GM11168 (cell line): ENCODE measurements around the gene CST2.
"Not testable (repeated sequence)": the region's sequence is repeated elsewhere in the genome, so short reads cannot be mapped to it uniquely, and the experiment has no call there.

Experiments
- in situ Hi-C: fragments of 300-500 bp; cut with MboI; formaldehyde crosslinking; loops from one replicate; pipeline ENCODE4 v1.12.0; 2022; ENCODE audit warnings: low sequenced_read_pairs; ENCODE audit not compliant: unreplicated experiment

CST2 gene

GRCh38 chr20:23826541-23827021 is at the start of gene CST2:
CST2 (minus strand) TSS chr20:23826729; CDS start chr20:23826660, 69 bp downstream.
- in situ Hi-C loops = no loop called here

- in situ Hi-C loops = no loop called here
Observed at GRCh38 chr20:23875606-23876237, 49.2 kb upstream of the CST2 start.

- in situ Hi-C loops = no loop called here
Observed at GRCh38 chr20:23874747-23875146, 48.2 kb upstream of the CST2 start.

GRCh38 chr20:23873370-23874015 is 47.0 kb upstream of the CST2 start:
- in situ Hi-C loops = no loop called here

- in situ Hi-C loops = no loop called here
Observed at GRCh38 chr20:23872065-23872464, 45.5 kb upstream of the CST2 start.

GRCh38 chr20:23870461-23870860 is 43.9 kb upstream of the CST2 start:
- in situ Hi-C loops = no loop called here

GRCh38 chr20:23869520-23869919 is 43.0 kb upstream of the CST2 start:
- in situ Hi-C loops = no loop called here

GRCh38 chr20:23868321-23868720 is 41.8 kb upstream of the CST2 start:
- in situ Hi-C loops = no loop called here

GRCh38 chr20:23867152-23867776 is 40.7 kb upstream of the CST2 start:
- in situ Hi-C loops = no loop called here

GRCh38 chr20:23860771-23861170 is 34.2 kb upstream of the CST2 start:
- in situ Hi-C loops = not testable (repeated sequence)

- in situ Hi-C loops = no loop called here
Observed at GRCh38 chr20:23857962-23858595, 31.6 kb upstream of the CST2 start.

GRCh38 chr20:23856736-23857135 is 30.2 kb upstream of the CST2 start:
- in situ Hi-C loops = no loop called here

GRCh38 chr20:23856226-23856625 is 29.7 kb upstream of the CST2 start:
- in situ Hi-C loops = no loop called here

GRCh38 chr20:23841693-23842092 is 15.2 kb upstream of the CST2 start:
- in situ Hi-C loops = no loop called here

GRCh38 chr20:23835716-23836115 is 9.2 kb upstream of the CST2 start:
- in situ Hi-C loops = no loop called here

- in situ Hi-C loops = no loop called here
Observed at GRCh38 chr20:23832775-23833513, 6.4 kb upstream of the CST2 start.

- in situ Hi-C loops = not testable (repeated sequence)
Observed at GRCh38 chr20:23831961-23832360, 5.4 kb upstream of the CST2 start.

- in situ Hi-C loops = no loop called here
Observed at GRCh38 chr20:23823621-23824324, 2.8 kb downstream of the CST2 start.

GRCh38 chr20:23823111-23823510 is 3.4 kb downstream of the CST2 start:
- in situ Hi-C loops = no loop called here

- in situ Hi-C loops = no loop called here
Observed at GRCh38 chr20:23820493-23820892, 6.0 kb downstream of the CST2 start.
